ENCODE results near the gene NHERF1. TPM values are rescaled to one million over a fixed set of nuclear protein-coding genes. Genes with fewer than 3 reads are reported as not detected.

Gene NHERF1
- total RNA-seq, 2 experiments from 2014 or later, result 68.4 to 72.4 TPM

- H3K36me3 ChIP-seq (ENCODE audit: insufficient read depth, low read length), result peaks cover 20% of the 10 kb centered on the region
- H3K4me3 ChIP-seq (ENCODE audit: low read length), result peak overlapping the region; percentile 98
- ChIA-PET POLR2A (interaction anchor here (1.3 to 9.0 kb wide), 10 partner anchors 8 to 124 kb away, joined by 3 to 90 read pairs (median 18); partner anchors contain the start of genes FDXR, NAT9 and RAB37), CTCF (interaction anchor here (0.6 to 2.4 kb wide), 10 partner anchors 9 to 1432 kb away, joined by 3 to 11 read pairs (median 5); partner anchors contain the start of gene RAB37)
- ATAC-seq (ENCODE audit: poor library complexity) (peak; percentile 3), DNase-seq (peak in 9 of 14 experiments; percentile 32 to 64 (median 46))
- peak overlapping the region; percentile 92 for H3K4me3 Mint-ChIP-seq
- no peaks in the 10 kb centered on the region for H3K9me3 ChIP-seq (ENCODE audit: control insufficient read depth in 1 of 2, insufficient read depth in 1 of 2, low read length in 2 of 2)
- intact Hi-C loops (cut with DNase I, micrococcal nuclease), result loop anchor here (1.0 to 5.0 kb wide), 5 partner anchors 13 to 433 kb away; partner anchors contain the start of genes NAT9 (in 1 of the 2) and SUMO2 (in 1 of the 2)
- H3K9me3 Mint-ChIP-seq, result no peaks in the 10 kb centered on the region
- H3K27me3 ChIP-seq (ENCODE audit: control insufficient read depth in 1 of 2, insufficient read depth in 2 of 2, low read length in 2 of 2), result no peaks in the 10 kb centered on the region
- peaks cover 37% of the 10 kb centered on the region for H3K36me3 Mint-ChIP-seq (ENCODE audit: low read depth)
- no peak for TF ChIP-seq CTCF (IDR thresholded peaks at IDR 0.05)
- H3K4me1 ChIP-seq (ENCODE audit: insufficient read depth, low read length), result peaks cover 74% of the 10 kb centered on the region
- peaks cover 72% of the 10 kb centered on the region for H3K4me1 Mint-ChIP-seq (ENCODE audit: low read depth)
- peak overlapping the region; percentile 33 to 84 for H3K27ac ChIP-seq (ENCODE audit: low read depth in 1 of 2, low read length in 2 of 2)
- no peaks in the 10 kb centered on the region for H3K27me3 Mint-ChIP-seq
- peak overlapping the region; percentile 94 for H3K27ac Mint-ChIP-seq
Measured at GRCh38 chr17:74749279-74750038, 1.0 kb downstream of the NHERF1 start.

GRCh38 chr17:74750039-74750326 lies 1.6 kb downstream of the NHERF1 start:
- Mint-ChIP-seq H3K27me3 (no peaks in the 10 kb centered on the region), H3K4me1 (ENCODE audit: low read depth) (peaks cover 72% of the 10 kb centered on the region), H3K4me3 (peak overlapping the region; percentile 92), H3K27ac (peak overlapping the region; percentile 94), H3K36me3 (ENCODE audit: low read depth) (peaks cover 43% of the 10 kb centered on the region), H3K9me3 (no peaks in the 10 kb centered on the region)
- peaks cover 25% of the 10 kb centered on the region for H3K36me3 ChIP-seq (ENCODE audit: insufficient read depth, low read length)
- peak overlapping the region; percentile 33 to 84 for H3K27ac ChIP-seq (ENCODE audit: low read depth in 1 of 2, low read length in 2 of 2)
- intact Hi-C loops (cut with DNase I, micrococcal nuclease), result loop anchor here in 1 of 2 experiments (1.0 kb wide), 1 partner anchor 26 kb away; the partner anchor contains the start of gene NAT9
- no peaks in the 10 kb centered on the region for H3K9me3 ChIP-seq (ENCODE audit: control insufficient read depth in 1 of 2, insufficient read depth in 1 of 2, low read length in 2 of 2)
- H3K27me3 ChIP-seq (ENCODE audit: control insufficient read depth in 1 of 2, insufficient read depth in 2 of 2, low read length in 2 of 2), result no peaks in the 10 kb centered on the region
- POLR2A ChIA-PET, result interaction anchor here (1.3 to 9.0 kb wide), 10 partner anchors 8 to 123 kb away, joined by 3 to 90 read pairs (median 18); partner anchors contain the start of genes FDXR, NAT9 and RAB37
- peak overlapping the region; percentile 98 for H3K4me3 ChIP-seq (ENCODE audit: low read length)
- ATAC-seq (ENCODE audit: poor library complexity), result no peak
- H3K4me1 ChIP-seq (ENCODE audit: insufficient read depth, low read length), result peaks cover 74% of the 10 kb centered on the region
- TF ChIP-seq CTCF (IDR thresholded peaks at IDR 0.05), result no peak
- CTCF ChIA-PET, result interaction anchor here (1.1 to 2.4 kb wide), 7 partner anchors 10 to 93 kb away, joined by 4 to 11 read pairs (median 7); partner anchors contain the start of gene RAB37
- DNase-seq, result no peak

- Histone ChIP-seq H3K4me3 (ENCODE audit: low read length) (peak overlapping the region; percentile 98), H3K36me3 (ENCODE audit: insufficient read depth, low read length) (peaks cover 30% of the 10 kb centered on the region), H3K27ac (ENCODE audit: low read depth in 1 of 2, low read length in 2 of 2) (peak overlapping the region; percentile 42 to 84), H3K9me3 (ENCODE audit: control insufficient read depth in 1 of 2, insufficient read depth in 1 of 2, low read length in 2 of 2) (no peaks in the 10 kb centered on the region), H3K27me3 (ENCODE audit: control insufficient read depth in 1 of 2, insufficient read depth in 2 of 2, low read length in 2 of 2) (no peaks in the 10 kb centered on the region), H3K4me1 (ENCODE audit: insufficient read depth, low read length) (peaks cover 74% of the 10 kb centered on the region)
- intact Hi-C loops (cut with DNase I, micrococcal nuclease), result loop anchor here in 1 of 2 experiments (1.0 kb wide), 1 partner anchor 26 kb away; the partner anchor contains the start of gene NAT9
- CTCF ChIA-PET, result interaction anchor here (1.1 to 2.4 kb wide), 5 partner anchors 9 to 93 kb away, joined by 4 to 10 read pairs (median 7); partner anchors contain the start of gene RAB37
- H3K27ac Mint-ChIP-seq, result peak overlapping the region; percentile 94
- no peak for TF ChIP-seq CTCF (IDR thresholded peaks at IDR 0.05)
- no peaks in the 10 kb centered on the region for H3K27me3 Mint-ChIP-seq
- H3K36me3 Mint-ChIP-seq (ENCODE audit: low read depth), result peaks cover 48% of the 10 kb centered on the region
- H3K4me3 Mint-ChIP-seq, result peak overlapping the region; percentile 92
- peak in 1 of 14 experiments; percentile 38 for DNase-seq
- H3K4me1 Mint-ChIP-seq (ENCODE audit: low read depth), result peaks cover 77% of the 10 kb centered on the region
- POLR2A ChIA-PET, result interaction anchor here (1.3 to 9.0 kb wide), 11 partner anchors 9 to 123 kb away, joined by 3 to 90 read pairs (median 17); partner anchors contain the start of genes FDXR, NAT9 and RAB37
- ATAC-seq (ENCODE audit: poor library complexity), result no peak
- H3K9me3 Mint-ChIP-seq, result no peaks in the 10 kb centered on the region
Measured at GRCh38 chr17:74750327-74751069, 2.1 kb downstream of the NHERF1 start.

Data from CD4-positive, alpha-beta T cell (primary cell).